GM19193 (cell line): ENCODE results near the gene ARPC1B.

ENCODE experiments used
- POLR2A ChIP-seq: IDR thresholded peaks from 4 replicates; pipeline ENCODE4 v1.6.1; 2011; ENCODE audit not compliant: insufficient read depth, insufficient read length; ENCODE audit errors: extremely low read depth

The ARPC1B gene

GRCh38 chr7:99374111-99375064 lies at the start of gene ARPC1B:
TSS of gene ARPC1B (plus strand) at chr7:99374730. CDS start at chr7:99385715, 10,985 bp downstream.
- peak; percentile 90 for TF ChIP-seq POLR2A

GRCh38 chr7:99325001-99325493 lies 49.5 kb upstream of the ARPC1B start:
- no peak for TF ChIP-seq POLR2A

- peak; percentile 97 for TF ChIP-seq POLR2A
Measured at GRCh38 chr7:99325592-99326407, 48.7 kb upstream of the ARPC1B start, which contains the start of gene ARPC1A. TSS of gene ARPC1A (plus strand) at chr7:99325898. CDS start at chr7:99333354, 7,456 bp downstream.

GRCh38 chr7:99326408-99326782 lies 48.1 kb upstream of the ARPC1B start:
- no peak for TF ChIP-seq POLR2A

- TF ChIP-seq POLR2A, result no peak
Measured at GRCh38 chr7:99331002-99331401, 43.5 kb upstream of the ARPC1B start.

GRCh38 chr7:99339595-99339994 lies 34.9 kb upstream of the ARPC1B start:
- no peak for TF ChIP-seq POLR2A

GRCh38 chr7:99340659-99341058 lies 33.9 kb upstream of the ARPC1B start:
- TF ChIP-seq POLR2A, result no peak

- TF ChIP-seq POLR2A, result no peak
Measured at GRCh38 chr7:99344061-99344647, 30.4 kb upstream of the ARPC1B start.

GRCh38 chr7:99352247-99352646 lies 22.3 kb upstream of the ARPC1B start:
- no peak for TF ChIP-seq POLR2A

- TF ChIP-seq POLR2A, result no peak
Measured at GRCh38 chr7:99355098-99355497, 19.4 kb upstream of the ARPC1B start.

GRCh38 chr7:99357701-99358490 lies 16.6 kb upstream of the ARPC1B start:
- TF ChIP-seq POLR2A, result no peak

- TF ChIP-seq POLR2A, result no peak
Measured at GRCh38 chr7:99359465-99360154, 14.9 kb upstream of the ARPC1B start.

GRCh38 chr7:99362801-99363200 lies 11.7 kb upstream of the ARPC1B start:
- no peak for TF ChIP-seq POLR2A
